Measurements from ENCODE around the gene FBXL4.

- TF ChIP-seq CTCF (IDR thresholded peaks at IDR 0.05 in 4 of 5, conservative IDR thresholded peaks at IDR 0.05 in 1 of 5) (no peak), POLR2A (IDR thresholded peaks at IDR 0.05) (no peak)
Measured at GRCh38 chr6:98986071-98986615, 38.4 kb upstream of the FBXL4 start.

Measured in gastrocnemius medialis (tissue), 4 donors.